Astrocyte of the spinal cord (primary cell): ENCODE measurements around the gene SYT6.

Source experiments
- DNase-seq: peaks from one replicate; pipeline ENCODE4 v3.0.0; 2011; ENCODE audit warnings: low read depth, low spot score
- H3K4me3 ChIP-seq: 2 replicates; pipeline ENCODE4 v1.5.1; 2011; ENCODE audit warnings: low read depth, mild to moderate bottlenecking, low read length, moderate library complexity
- CTCF ChIP-seq: IDR thresholded peaks from 2 replicates; pipeline ENCODE4 v1.5.1; 2012; ENCODE audit warnings: low read depth, mild to moderate bottlenecking, low read length, inconsistent platforms
- in situ Hi-C: cut with HindIII; loops from 2 replicates; pipeline ENCODE4 v1.10.0; 2017; ENCODE audit warnings: low sequenced_read_pairs

The SYT6 gene

GRCh38 chr1:114092186-114093062, 61.2 kb downstream of the SYT6 start:
- DNase-seq = no peak
- in situ Hi-C loops = no loop called here
- H3K4me3 ChIP-seq = no peak overlapping the region
- no peak for TF ChIP-seq CTCF

- no peak overlapping the region for H3K4me3 ChIP-seq
- TF ChIP-seq CTCF = no peak
- in situ Hi-C loops = no loop called here
- no peak for DNase-seq
These were observed 62.0 kb downstream of the SYT6 start for GRCh38 chr1:114091711-114092110.

- DNase-seq = no peak
- no peak for TF ChIP-seq CTCF
- no peak overlapping the region for H3K4me3 ChIP-seq
- in situ Hi-C loops = no loop called here
These were observed 62.7 kb downstream of the SYT6 start for GRCh38 chr1:114090738-114091505.

- no peak overlapping the region for H3K4me3 ChIP-seq
- no peak for DNase-seq
- no peak for TF ChIP-seq CTCF
- in situ Hi-C loops = no loop called here
These were observed 64.0 kb downstream of the SYT6 start for GRCh38 chr1:114089502-114090138.

- in situ Hi-C loops = no loop called here
- TF ChIP-seq CTCF = no peak
- no peak overlapping the region for H3K4me3 ChIP-seq
- DNase-seq = no peak
These were observed 65.0 kb downstream of the SYT6 start for GRCh38 chr1:114088392-114089299.

- no peak for DNase-seq
- no peak for TF ChIP-seq CTCF
- in situ Hi-C loops = no loop called here
- no peak overlapping the region for H3K4me3 ChIP-seq
These were observed 66.2 kb downstream of the SYT6 start for GRCh38 chr1:114087495-114087894.
